SIG-M5 treated with dmso at 0.1 percent for 504 hours (cell line): ENCODE data around the gene PLBD2.
A peak's percentile ranks its signal among the peaks of the same experiment; 100 is the strongest.
"Not testable (repeated sequence)": the region's sequence is repeated elsewhere in the genome, so short reads cannot be mapped to it uniquely, and the experiment has no call there.

Source experiments
- DNase-seq: peaks from one replicate; lab custom pipeline; 2025; ENCODE audit not compliant: unreplicated experiment; lab: John Stamatoyannopoulos, UW

The PLBD2 gene

DNA sequence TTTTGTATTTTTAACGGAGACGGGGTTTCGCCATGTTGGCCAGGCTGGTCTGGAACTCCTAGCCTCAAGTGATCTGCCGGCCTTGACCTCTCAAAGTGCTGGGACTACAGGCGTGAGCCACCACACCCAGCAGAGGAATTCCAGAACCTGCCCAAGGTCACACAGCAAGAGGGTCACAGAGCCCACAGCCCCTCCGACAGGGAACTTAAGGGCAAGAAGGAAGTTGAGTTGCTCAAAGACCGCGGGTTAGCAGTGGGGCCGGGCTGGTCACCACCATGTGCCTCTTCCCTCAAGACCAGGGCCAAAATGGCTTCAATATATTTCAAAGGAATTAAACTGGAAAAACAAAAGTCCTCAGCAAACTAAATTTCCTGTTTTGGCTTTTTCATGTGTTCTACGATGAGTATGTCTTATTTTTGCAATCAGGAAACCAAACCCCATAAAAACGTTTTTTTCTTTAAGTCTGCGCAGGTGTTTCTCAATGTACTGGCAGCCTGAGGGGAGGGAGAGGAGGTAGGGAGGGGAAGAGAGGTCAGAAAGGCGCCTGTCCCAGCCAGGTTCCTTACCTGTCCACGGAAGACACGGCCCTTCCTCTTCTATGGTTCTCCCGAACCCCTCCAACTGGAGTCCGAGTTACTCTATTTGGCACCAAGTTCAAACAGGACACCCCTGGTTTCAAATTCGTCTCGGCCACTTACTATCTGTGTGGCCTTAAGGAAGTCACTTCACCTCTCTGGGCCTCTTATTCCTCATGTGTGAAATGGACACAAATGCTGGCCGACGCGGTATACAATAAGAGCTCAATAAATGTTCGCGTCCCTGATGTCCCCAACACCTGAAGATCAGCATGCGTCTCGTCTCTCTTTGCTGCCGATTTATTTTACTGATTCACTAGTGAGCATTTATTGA lies 24.3 kb upstream of the PLBD2 start:
- DNase-seq, result peak; percentile 78

DNA sequence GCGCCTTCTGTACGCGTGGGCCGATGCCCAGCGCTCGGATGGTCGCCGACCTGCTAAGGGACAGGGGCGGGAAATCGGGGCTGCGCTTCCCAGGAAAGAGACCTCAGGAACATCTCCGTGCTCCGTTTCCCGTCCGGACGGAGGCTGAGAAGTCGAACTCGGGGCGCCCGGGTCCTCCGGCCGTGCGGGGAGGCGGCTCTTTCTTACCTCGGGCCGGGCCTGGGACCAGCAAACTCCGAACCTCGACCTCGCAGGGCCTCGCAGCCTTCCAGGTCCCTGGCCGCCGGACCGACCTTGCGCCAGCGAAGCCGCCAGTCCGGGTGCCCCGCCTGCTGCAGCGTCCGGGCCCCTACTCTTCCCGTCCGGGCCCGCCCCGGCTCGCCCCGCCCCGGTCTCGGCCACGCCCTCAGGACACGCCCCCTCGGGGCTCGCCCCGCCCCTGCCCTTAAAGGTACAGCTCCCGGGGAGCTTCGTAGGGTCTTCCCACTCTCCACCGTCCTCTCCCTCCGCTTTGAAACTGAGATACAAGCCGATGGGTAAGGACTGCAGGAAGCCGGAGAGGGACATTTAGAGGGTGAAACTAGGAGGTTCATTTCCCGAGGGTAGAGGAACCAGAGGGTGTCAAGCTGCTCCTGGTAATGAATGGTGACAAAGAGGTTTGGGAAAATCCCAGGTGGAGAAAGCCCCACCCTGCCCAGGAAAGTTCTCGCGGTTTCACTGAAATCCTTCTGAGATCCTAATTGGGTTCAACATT lies 23.4 kb upstream of the PLBD2 start, which contains the start of gene SLC8B1:
Gene SLC8B1 (minus strand): TSS at position 324 of the 754 bp plus-strand sequence. CDS start 2,231 bp downstream, outside the sequence.
- DNase-seq, result peak; percentile 65

DNA sequence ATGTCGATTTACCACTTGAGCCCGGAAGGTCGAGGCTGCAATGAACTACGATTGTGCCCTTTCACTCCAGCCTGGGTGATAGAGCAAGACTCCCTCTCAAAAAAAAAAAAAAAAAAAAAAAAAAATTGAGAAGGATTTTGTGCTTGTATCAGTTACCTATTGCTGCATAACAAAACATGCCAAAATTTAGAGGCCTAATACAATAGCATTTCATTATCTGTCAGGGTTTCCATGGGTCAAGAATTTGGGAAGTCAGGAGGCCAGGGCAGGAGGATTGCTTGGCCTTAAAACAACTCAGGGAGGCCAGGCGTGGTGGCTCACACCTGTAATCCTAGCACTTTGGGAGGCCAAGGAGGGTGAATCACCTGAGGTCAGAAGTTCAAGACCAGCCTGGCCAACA lies 18.8 kb upstream of the PLBD2 start:
- no peak for DNase-seq

DNA sequence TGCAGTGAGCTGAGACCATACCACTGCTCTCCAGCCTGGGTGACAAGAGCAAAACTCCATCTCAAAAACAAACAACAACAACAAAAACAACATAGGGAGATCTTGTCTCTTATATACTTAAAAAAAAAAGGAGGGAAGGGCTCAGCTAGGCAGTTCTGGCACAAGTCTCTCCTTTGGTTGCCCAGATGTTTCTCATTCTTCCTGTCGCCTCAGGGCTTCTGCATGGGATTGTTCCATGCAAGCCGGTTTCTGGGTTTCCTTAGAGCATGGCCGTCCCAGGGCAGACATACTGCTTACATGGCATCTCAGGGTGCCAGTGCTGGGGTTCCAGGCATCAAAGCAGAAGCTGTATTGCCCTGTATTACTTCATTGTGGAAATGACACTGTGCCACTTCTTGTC lies 18.3 kb upstream of the PLBD2 start:
- no peak for DNase-seq

DNA sequence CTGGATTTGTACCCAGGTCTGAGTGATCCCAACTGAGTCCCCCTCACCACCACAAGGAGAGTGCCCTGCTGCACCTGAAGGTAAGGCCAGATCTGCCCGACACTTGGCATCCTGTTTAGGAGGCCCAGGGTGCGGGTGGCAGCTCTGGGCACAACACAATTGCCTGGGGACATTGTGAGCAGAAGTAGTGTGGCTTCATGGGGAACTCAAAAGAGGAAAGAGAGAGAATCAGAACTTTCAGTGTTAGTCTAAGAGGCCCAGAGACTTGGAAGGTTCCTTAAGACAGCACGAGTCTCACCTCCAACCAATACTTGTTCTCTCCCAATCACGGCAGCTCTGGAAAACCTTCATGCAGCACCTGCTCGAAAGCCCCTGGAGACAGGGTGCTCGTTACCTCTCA lies 16.9 kb upstream of the PLBD2 start:
- DNase-seq, result peak; percentile 22

DNA sequence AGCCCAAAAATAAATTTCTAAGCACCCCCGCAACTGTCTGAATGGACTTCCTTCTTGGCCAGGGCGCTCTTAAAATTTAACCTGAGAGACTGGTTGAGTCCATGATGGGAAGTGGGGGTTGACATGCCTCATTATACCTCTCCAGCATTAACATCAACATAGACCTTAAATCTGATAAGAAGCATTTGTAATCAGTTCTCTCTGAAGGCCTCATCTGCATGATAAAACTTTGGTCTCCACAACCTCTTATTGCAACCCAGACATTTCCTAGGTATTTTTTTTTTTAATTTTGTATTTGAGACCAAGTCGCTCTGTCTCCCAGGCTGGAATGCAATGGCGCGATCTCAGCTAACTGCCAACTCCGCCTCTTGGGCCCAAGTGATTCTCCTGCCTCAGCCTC lies 13.1 kb upstream of the PLBD2 start:
- DNase-seq, result no peak

DNA sequence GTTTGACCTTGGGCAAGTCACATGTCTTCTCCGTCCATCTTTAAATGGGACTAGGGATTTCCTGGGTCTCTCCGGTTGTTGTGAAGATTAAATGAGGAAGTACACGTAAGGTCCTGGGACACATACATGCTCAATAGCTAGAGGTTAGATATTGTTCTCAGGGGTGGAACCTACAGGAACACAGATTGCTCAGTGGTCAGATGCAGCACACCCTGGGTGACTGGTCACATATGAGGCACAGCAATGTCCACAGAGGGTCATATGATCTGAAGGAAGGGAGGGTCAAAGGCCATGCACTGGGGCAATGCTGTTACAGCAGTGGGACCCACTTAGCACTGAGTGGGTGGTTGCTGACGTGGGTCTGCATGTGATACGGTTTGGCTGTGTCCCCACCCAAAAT lies 12.0 kb upstream of the PLBD2 start:
- no peak for DNase-seq

DNA sequence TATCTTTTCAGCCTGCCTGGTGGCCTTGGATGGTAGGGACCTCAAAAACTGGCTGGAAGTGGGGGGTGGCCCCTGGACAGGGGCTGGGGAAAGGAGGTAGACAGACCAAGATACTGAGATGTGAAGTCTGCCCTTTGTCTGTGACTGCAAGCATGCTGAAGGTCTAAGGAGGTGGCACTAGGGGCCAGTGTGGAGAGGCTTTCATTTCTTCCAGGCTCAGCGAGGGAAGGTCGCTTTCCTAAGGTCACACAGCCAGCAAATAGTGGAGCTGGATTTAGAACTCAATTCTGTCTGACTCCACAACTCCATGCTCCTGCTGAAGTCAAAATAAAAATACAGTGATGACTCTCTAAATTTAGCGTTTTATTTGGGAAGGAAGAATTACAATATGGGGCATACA lies 11.3 kb upstream of the PLBD2 start:
- DNase-seq, result no peak

DNA sequence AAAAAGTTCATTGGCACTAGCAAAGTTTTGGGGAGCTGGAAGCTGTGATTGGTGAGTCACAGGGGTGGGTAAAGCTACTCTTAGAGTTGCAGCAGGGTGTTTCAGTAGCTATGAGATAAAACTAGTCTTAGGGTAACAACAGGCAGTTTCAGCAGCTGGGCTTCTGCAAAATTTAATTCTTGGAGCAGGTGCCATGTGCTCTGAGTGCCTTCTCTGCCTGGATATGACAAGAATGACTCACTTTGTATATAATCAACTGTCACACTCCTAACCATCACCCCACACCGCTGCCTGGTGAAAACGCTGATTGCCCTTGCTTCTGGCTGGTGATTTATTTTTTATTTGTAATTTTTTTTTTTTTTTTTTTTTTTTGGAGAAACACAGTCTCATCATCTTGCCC lies 10.5 kb upstream of the PLBD2 start:
- DNase-seq, result no peak

DNA sequence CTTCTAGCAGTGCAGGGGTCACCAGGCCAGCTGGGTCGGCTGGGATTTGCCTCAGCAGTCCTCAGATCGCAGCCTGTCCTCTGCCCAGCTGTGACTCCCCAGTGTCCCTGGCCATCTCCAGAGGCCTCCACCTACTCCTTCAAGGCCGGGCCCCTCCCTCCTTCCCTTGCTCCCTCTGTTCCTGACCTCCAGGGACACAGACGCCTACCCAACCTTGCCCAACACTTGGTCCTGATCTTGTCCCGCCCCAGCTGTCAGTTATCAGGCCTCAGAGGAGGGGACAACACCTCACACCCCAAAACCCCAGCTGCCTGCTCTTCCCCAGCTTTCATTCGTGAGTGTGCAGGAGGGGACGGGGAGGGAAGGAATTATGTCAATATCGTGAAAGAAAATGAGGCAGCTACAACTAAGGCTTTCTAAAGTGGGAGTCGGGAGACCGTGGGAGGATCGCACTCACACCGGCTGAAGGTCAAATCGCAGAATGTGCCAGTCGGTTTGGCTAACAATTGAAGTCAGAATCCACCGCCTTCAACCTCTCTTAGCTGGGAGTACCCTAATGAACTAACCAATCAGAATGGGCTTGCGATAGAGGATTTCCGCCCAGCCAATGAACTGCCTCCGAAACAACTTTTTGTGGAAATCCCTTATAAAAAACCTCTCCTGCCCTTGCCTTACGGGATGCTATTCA lies 9.4 kb upstream of the PLBD2 start:
- no peak for DNase-seq

DNA sequence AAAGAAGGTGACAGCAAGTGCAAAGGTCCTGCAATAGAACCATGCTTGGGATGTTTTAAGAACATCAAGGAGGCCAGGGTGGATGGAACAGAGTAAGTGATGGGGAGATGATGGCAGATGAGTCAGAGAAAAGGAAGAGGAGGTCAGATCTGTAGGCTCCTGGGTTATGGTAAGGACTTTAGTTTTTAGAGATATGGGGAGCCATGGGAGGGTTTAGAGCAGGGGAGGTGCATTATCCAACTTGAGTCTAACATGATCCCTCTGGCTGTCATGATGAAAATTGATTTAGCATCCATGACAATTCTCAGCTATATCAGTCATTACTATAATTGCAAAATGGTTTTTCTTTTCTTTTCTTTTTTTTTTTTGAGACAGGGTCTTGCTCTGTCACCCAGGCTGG lies 7.3 kb upstream of the PLBD2 start:
- DNase-seq, result no peak

DNA sequence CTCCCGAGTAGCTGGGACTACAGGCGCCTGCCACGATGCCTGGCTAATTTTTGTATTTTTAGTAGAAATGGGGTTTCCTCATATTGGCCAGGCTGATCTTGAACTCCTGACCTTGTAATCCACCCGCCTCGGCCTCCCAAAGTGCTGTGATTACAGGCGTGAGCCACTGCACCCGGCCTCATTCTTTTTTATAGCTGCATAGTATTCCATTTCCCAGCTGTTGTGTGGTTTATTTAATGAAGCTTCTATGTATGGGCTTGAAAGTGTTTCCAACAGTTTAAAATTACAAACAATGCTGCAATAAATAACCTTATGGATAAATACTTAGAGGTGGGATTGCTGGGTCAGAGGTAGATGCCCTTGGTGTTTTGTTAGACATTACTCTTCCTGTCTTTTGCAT lies 4.2 kb upstream of the PLBD2 start:
- not testable (repeated sequence) for DNase-seq

DNA sequence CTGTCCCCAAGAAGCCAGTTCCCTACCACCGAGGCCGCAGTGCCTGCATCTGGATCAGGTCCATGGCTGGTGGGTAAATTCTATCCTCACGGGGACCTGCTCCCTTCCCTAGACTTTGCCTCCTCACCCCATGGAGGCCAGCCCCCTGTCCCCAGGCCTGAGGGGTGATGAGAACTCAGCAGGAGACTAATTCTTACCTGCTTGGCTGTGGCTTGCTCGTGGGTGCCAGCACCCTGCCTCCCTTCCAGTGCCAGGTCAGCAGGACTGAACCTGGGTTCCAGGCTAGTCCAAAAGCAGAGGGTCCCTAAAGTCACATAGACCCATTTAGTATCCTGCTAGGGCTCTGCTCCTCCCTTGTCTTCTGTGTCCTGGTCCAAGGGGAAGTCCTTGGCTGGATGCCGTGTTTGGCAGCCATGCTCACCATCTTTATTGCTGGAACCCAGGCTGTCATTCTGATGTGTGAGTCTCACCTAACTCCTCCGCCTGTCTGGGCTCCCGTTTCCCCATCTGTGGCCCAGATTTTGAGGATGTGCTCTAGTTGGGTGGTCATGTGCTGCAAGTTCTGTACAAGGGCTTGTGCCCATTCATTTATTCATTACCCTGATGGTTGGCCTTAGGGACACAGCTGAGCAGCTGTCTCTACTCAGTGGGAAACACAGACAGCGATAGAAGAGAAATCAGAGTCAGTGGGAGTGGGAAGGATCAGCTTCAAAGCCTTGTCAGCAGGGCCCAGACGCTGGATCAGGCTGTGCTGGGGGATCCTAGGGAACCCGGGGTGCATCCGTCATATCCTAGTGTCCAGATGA lies 949 bp downstream of the PLBD2 start:
- no peak for DNase-seq

DNA sequence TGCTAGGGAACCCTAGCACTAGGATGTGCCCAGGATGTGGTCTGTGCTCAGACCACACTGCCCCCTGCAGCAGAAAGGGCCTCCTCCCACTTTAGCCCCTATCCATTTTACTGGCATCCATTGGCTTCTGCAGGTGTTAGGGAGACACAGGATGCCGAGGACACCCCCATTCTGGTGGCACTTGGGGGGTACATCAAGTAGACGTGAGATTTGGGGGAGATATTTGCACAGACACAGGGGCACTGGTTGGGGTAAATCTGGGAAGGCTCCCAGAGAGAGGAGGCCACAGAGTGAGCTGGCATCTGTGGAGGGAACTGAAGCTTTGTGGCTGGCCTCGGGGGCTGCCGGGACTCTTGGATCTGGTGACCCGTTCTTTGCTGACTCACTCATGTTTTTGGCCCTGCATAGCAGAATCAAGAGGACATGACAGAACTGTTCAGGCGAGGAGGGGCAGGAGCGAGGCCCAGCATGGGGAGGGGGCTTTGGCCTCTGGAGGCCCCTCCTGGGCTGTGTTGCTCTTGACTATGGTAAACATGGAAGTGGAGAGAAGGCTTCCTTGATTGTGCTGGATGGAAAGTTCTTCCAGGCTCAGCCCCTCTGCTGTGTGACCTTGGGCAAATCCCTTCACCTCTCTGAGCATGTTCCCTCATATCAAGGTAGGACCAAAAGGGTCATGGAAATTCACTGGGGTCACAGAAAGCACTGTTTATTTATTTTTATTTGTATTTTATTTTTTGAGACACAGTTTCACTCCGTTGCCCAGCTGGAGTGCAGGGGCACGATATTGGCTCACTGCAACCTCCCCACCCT lies 1.8 kb downstream of the PLBD2 start:
- DNase-seq, result no peak

DNA sequence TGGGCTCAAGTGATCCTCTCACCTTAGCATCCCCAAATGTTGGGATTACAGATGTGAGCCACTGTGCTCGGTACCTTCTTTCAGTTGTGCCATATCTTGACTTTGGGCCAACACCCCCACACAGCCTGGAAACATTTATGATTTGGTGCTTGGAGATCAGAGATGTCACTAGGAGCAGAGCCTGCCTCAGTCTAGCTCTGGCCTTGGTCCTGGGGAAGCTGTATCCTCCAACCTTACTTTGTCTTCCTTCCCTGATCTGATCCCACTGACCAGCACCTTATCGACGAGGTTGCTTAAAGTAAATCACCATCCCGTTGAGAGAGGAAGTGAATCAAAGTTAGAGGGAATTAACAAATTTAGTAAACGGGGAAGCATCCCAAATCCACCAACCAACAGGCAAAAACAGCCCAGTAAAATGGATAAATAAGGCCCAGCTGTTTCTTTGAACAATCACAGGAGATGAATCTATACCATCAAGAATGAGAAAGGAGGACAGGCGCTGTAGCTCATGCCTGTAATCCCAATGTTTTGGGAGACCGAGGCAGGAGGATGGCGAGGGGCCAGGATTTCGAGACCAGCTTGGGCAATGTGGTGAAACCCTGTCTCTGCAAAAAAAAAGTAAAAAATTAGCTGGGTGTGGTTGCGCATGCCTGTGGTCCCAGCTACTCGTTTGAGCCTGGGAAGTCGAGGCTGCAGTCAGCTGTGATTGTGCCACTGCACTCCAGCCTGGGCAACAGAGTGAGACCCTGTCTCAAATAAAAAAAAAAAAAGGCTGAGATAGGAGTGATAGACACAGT lies 3.4 kb downstream of the PLBD2 start:
- no peak for DNase-seq

DNA sequence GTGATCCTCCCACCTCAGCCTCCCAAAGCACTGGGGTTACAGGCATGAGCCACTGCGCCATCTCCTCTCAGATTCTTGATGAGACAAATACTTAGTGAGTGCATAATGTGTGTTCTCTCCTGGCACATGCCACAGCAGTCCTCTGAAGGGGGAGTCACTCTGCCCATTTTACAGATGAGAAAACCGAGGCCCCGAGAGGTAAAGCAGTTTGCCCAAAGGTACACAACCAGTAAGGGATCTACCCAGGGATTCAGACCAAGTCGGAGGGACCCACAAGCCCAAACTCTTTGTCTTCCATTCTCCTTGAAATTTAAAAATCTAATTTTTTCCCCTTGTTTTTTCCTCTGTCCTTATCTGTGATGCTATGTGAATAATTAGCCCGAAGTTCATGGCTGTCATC lies 6.3 kb downstream of the PLBD2 start:
- no peak for DNase-seq

DNA sequence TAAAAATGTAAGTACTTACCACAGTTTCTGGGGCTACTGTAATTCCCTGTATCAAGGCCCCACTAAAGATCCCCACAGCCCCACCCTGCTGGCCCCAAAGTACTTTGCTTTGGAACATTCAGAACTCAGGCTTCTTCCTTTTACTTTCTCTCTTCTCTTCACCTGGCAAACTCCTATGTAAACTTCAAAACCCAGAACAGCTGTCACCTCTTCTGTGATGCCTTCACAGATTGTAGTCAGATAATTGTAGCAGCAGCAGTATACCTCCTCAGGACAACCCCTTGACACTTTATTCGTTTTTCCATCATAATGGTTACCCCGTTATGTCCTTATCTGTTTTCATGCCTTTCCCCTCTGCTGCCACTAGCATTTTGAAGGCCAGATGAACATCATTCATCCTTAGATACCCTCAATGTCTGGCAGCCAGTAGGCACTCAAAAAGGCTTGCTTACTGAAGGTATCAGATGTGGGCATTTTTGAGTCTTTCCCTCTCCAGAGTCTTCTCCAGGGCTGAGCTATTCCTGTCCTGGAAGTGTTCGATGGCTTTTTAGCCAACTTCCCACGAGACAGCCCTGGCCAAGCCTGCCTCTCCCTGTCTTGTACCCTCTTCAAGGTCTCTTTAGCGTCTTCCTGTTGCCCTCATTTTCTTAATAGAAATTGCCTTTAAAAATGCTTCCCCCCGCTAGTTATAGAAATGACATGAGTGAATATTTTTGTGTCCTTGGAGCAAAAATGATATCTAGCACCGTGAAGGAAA lies 7.4 kb downstream of the PLBD2 start:
- DNase-seq, result no peak

DNA sequence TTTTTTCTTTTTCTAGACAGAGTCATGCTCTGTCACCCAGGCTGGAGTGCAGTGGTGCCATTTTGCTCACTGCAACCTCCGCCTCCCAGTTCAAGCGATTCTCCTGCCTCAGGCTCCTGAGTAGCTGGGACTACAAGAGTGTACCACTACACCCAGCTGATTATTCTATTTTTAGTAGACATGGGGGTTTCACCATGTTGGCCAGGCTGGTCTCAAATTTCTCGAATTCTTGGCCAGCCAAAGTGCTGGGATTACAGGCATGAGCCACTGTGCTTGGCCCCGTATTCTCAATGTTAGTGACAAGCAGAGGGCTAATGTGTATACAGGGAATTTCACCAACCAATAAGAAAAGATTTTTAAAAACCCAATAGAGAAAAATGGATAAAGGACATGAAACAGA lies 8.4 kb downstream of the PLBD2 start:
- no peak for DNase-seq
